Central memory CD4-positive, alpha-beta T cell (primary cell): Measurements from ENCODE around the gene PLXNA4.

ENCODE experiments used
- DNase-seq: peaks from one replicate; pipeline ENCODE4 v3.0.0; 2022

The PLXNA4 gene

DNA sequence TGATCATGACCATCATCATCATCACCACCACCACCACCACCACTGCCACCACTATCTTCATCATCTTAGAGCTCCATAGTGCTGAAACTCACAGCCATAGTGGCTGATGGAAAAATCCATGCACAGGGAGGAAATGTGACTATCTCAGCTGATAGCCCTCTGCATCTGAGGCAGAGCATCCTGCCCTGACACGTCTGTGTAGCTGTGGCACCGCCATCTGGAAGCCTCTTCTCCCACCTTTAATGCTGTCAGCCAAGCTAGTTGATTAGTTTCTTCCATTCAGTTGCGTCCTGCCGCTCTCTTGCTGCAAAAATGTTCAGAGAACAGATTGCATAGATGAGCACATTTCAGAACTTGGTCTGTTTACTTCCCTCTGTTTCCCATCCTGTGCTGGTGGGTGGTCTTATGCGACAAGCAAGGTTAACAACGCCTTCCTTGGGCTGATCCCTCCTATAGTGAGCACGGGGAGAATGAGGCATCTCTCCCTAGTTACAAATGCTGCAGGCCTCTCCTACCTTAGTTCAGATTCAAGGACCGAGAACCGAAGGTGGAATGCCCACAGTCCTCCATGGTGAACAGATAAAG lies 478.6 kb downstream of the PLXNA4 start:
- no peak for DNase-seq

DNA sequence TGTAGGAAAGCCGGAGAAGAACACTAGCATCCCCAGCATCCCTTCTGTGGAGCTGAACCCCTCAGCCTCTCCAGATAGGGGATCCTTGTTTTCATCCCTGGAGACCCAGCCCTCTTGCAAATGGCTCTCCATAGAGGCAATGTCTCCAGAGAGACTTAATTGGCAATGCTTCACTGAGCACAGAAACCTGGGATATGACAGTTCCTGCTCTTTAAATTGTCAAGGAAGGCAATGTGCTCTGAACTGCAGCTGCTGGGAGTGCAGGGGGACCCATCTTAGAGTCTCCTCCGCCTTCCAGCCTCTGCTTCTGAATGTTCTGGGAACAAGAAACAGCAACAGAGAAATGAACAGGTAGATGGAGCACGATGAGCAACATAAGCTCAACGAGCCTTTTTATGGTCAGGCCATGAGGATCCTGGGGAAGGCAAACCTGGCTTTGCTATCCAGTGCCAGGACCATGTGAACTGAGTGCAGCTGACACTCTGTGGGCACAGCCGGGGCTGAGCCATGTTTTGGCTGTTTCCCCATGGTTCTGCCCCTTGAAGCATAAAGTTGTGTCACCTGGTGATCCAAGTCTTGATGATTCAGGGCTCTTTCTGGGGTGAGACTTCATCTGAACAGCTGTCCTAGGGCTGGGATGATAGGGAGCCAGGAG lies 481.0 kb downstream of the PLXNA4 start:
- no peak for DNase-seq

DNA sequence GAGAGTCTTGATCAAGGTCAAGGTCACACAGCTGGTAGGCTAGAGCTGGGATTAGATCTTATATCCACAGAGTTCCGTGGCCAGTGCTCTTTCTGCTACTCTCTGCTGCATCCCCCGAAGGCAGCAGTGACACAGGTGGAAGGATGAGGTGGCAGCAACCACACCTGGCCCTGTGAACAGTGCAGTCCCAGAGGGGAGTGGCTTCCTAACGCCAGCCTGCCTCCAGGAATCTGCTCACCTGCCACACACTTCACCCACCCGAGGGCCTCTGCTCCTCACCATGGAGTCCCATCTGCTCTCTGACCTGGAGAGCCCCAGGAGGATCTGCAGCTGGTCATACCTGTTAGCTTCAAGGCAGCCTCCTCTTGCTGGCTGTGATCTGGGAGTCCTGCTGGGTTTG lies 484.2 kb downstream of the PLXNA4 start:
- no peak for DNase-seq

- DNase-seq: no peak
Measured at GRCh38 chr7:132091706-132092105, 484.6 kb downstream of the PLXNA4 start.

GRCh38 chr7:132090444-132090843 lies 485.8 kb downstream of the PLXNA4 start:
- no peak for DNase-seq

DNA sequence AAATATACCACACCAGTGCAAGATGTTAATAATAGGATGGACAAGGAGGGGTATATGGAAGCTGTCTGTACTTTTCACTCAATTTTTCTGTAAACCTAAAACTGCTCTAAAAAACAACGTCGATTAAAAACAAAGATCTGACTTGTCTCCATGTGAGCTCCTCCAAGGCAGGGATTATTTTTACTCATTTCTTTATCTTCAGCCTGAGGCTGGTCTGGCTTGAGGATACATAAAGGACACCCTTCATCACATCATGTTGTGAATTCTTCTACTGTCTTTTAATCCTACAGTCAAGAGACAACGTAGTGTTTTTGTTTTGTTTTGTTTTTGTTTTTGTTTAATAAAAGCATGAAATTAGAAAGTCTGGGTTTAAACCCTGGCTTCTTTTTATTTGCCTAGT lies 486.9 kb downstream of the PLXNA4 start:
- no peak for DNase-seq

- DNase-seq: no peak
Measured at GRCh38 chr7:132087421-132087820, 488.8 kb downstream of the PLXNA4 start.

DNA sequence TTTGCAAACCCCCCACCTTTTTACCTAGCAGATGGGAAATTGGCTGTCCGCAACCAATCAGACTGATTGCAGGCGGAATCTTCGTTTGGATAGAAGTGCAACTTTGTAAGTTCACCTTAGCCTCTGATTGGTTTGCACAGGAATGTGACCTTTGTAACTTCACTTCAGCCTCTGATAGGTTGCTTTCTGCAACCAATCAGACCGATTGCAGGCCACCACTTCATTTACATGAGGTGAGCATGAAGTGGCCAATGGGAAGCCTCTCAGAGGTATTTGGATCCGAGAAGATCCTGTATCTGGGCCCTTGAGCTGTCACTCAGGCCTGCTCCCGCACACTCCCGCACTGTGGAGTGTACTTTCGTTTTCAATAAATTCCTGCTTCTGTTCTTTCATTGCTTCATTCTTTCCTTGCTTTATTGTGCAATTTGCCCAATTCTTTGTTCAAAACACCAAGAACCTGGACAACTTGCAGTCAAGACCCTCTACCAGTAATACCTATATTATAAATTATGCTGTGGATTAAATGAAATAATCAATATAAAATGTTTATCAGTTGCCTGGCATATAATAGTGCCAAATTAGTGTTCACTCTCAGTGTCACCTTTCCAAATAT lies 491.4 kb downstream of the PLXNA4 start:
- DNase-seq: no peak

DNA sequence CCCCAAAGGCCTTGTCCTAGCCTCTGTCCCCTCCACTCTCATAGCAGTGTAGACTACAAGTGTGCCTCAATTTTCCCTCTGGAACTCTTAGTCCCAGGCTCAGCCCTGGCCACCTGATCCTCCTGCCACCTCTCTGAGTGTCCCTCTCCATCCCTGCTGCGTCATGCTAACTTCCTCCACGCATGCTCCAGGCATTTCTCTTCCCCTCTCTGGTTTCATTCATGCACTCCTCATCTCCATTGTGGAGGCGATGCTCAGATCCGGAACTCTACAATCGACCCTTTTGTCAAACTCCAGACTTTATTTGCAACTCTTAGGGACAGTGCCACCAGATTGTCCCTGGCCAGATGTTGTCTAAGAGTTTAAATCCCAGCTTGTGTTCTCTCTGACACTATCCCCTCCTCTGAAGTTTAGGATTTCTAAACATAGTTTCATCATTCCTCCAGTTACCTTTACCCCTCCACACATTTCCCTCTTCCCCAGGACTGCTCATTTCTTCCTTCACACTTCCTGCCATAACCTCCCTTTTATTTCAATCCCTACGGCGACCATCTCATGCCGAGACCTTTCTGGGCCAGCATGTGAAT lies 492.6 kb downstream of the PLXNA4 start:
- no peak for DNase-seq

DNA sequence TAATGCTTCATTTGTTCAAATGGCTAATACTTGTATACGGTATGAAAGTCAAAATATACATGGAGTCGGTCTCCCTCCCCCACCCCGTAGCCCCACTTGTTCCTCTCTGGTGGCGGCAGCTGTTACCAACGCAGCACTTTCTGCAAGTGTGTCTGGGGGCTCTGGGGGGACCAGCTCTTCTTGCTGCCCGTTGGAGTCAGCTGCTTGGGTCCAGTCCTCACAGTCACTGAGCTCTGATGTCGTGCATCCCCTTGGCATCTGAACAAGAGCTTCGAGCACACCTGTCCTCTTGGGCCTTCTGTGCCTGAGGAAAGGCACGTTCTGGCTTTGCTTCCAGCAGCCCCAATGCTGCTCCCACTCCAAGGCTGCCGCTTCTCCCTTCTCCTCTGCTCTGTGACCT lies 493.1 kb downstream of the PLXNA4 start:
- DNase-seq: no peak

- no peak for DNase-seq
Measured at GRCh38 chr7:132082394-132082793, 493.9 kb downstream of the PLXNA4 start.

DNA sequence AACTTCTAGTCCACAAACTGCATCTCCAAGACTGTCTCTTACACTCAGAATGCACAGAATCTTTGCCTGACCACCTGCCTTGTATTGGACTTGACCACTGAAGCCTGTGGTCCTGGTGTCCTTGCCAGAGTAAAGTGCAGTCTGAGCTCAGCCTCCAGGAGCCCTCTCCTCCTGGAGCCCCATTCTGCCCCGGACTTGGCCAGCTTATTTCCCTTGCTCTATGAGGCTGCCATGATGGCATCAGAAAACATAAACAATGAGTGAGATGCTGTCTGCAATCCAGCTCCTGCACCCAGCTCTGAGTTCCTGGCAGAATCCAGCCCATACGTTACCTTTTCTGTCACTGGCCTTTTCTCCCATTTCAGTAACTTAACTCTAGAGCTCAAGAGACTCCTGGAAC lies 494.6 kb downstream of the PLXNA4 start:
- no peak for DNase-seq

DNA sequence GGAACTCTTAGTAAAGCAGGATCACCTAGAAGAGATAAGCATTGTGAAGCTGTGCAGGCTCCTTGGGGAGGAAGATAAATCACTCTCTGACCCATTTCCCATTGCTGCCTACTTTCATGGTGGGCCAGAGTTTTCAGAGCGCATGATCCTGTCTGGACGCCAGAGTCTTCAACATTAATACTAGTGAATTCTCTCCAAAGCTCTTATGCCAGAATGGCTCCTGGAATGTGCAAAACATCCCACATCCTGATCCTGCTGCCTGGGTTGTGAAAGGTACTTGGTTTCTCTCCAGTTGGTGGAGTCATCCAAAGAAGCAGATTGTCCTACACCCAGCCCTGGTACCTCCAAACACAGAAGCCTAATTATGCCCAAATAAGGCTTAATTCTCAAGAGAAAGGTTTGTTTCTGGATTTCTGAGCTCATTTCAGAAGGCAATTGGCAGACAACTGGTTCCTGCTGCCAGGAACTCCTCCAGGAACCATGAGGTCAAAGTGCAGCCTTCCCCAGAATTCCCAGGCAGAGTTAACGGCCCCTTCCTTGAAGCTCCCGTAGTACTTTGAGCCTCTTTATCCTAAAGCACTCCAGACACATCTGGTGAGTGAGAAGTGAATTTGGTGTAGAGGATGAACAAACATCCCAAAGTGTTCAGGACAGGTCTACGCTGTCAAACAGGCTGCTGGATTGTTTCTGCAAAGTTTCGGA lies 495.2 kb downstream of the PLXNA4 start:
- no peak for DNase-seq

DNA sequence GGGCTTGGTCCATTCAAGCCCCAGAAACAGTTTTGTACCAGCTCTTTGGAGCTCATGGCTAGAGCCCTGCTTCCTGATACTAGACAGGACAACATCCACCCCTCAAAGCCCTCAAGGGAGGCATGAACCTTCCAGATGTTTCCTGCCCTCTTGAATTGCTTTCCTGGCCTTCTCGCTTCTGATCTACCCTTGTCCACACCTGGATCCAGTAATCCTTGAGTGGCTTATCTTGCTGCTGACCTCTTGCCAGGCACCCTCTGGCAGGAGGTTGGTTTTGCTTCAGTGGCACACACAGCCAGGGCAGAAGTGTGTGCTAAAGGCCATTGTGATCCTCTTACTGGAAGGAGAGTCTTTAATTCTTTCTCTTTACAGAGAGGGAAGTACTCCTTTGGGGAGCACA lies 495.8 kb downstream of the PLXNA4 start:
- DNase-seq: no peak

- DNase-seq: no peak
Measured at GRCh38 chr7:132078891-132079735, 497.2 kb downstream of the PLXNA4 start.

DNA sequence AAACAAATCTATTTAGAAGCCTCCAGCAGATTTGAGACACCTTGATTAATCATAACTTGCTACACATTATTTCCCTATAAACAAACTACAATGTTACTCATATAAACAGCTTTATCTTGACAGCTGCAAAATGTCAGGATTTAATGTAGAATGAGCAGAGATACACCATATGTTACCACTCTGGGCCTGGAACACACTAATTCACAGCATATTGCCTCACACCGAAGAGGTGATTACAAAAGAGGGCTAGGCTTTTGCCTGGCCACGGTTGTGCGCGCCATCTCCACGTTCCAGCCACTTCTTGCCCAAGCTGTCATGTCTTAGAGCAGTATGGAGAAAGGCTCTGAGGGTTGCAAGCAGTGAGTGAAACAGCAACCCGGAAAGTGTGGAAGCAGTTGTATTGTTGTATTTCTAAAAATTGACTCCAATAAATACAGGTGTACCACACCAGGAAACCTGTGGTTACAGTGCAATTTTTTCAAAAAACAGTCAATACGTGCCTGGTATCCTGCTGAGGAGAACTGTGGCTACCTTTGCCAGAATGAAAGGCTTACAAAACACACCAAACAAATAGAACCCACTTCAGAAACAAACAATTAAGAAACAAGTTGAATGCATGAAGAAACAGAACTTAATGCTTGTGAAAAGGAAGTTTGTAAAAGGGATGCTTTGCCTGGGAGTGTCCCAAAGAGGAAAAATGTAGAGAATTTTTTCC lies 498.1 kb downstream of the PLXNA4 start:
- DNase-seq: no peak

GRCh38 chr7:132076301-132077035 lies 499.8 kb downstream of the PLXNA4 start:
- DNase-seq: no peak

GRCh38 chr7:132075515-132075914 lies 500.8 kb downstream of the PLXNA4 start:
- DNase-seq: no peak

DNA sequence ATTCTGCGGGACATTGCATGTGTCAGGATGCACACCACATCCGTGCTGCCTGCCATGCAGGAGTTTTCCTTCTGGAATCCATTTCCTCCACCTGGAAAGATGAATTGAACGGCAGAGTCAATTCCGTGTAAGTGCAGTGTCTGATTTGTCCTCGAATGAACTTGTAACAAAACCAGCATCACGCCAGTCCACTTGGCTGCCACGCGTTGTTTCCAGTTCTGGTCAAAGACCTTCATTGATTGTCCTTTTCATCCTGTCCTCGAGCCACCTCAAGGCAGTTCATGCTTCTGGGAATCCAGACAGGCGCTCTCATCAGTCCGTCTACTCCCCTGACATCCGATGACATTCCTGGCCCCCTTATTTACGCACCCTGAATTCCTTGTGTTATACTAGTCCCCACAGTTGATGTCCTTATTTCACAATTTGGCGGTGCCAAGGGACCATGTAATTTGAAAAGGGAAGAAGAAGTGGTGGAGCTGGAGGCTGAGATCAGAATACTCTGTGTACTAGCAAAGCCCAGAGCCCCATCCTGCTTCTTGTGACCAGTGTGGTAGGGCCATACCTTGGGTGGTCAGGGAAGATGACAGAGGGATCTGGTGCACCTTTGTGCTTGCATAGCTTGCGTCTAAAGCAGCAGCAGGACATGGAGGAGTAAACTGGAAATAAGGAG lies 502.2 kb downstream of the PLXNA4 start:
- DNase-seq: no peak
